Subcutaneous adipose tissue (tissue), 4 donors: ENCODE data around the gene FRMPD4. TPM values are rescaled to one million over a fixed set of nuclear protein-coding genes. Genes with fewer than 3 reads are reported as not detected.

Experiments
- CTCF ChIP-seq: fragments of 450-650 bp; IDR thresholded peaks from one replicate; pipeline ENCODE4 v1.5.1; 2016; ENCODE audit warnings: low read depth, mild to moderate bottlenecking, control low read depth, antibody characterized with exemption, moderate library complexity
- total RNA-seq, 4 donors: library from RNA; depleted of rRNA; stranded (reverse); fragments of >200 nt; gene quantifications; one replicate each; pipeline ENCODE4 v1.1.0, GENCODE V29; 2016

Gene FRMPD4
- total RNA-seq: under 1 TPM in 3 of 4 donors, not detected in 1; 0.17 to 0.44 (median 0.19) TPM

DNA sequence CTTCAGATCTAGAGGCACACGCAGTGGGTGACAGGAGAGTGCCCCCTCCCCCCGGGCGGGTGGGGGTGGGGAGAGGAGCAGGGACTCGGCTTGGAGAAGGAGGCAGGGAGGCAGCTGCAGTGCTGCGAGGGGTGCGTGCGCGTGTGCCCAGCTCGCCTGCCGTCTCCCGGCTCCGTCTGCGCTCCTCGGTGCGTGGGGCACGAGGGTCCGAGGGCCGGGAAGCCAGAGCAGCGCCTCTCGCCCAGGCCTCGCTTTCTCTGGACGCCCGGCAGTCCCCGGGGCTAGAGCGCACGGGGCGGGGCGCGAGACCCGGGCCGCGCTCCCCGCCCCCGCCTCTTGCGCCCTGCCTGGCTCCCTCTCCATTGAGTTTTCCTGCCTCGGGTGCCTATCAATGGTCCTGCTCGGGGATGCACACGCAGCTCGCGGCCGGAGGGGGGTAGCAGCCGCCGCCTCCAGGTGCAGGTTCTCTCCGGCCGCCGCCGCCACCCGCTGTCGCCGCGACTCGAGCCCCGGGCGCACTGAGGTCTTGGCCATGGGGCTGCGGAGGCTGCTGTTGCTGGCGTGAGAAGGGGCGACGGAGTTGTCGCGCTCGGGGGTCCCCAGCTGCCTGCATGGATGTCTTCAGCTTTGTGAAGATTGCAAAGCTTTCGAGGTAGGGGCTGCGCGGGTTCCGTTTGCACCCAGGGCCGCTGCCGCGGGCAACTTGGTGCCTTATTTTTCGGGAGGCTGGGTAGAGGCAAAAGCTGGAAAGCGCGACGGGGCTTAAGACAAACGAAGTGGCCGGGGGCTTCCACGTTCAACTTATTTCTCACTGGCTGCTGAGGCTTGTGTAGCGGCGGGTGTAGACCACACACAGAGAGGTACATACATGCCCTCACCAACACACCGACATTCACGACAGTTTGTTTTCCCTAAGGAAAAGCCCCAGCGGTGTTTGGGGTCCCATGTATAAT lies at the start of gene FRMPD4:
Gene FRMPD4 (plus strand): TSS at position 113 of the 953 bp plus-strand sequence. CDS start 499 bp downstream, at position 612.
- no peak for TF ChIP-seq CTCF

DNA sequence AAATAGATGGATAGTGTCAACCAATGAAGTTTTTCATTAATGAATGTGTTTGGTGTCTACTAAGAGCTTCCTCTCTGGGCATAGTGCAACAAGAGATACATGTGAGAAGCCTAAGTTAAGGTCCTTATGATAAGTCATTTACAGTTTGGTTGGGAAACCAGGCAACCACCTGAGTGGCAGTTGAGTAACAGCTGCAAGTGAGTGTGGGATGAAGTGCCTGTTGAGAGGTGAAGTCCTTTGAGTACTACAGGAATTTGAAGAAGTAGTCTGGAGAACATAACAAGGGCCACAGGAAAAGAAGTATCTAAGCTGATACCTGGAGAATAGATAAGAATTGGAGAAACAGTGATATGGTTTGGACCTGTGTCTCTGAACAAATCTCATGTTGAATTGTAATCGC lies 48.5 kb upstream of the FRMPD4 start:
- no peak for TF ChIP-seq CTCF

GRCh38 chrX:12113321-12113720 lies 25.0 kb upstream of the FRMPD4 start:
- no peak for TF ChIP-seq CTCF

DNA sequence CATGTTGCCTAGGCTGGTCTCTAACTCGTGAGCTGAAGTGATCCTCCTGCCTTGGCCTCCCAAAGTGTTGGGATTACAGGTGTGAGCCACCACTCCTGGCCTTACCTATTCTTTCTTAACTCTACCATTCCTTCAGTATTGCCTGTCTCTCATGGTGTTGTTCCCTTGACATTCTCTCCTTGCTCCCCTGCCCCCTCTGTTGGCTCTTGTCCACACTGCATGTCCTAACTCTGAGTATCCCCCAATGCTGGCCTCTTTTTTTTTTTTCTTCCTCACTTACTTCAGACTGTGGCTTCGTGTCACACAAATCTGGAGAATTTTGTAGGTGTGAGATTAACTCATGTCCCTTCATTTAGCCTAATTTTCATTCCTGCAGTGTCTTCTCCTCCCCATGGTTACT lies 22.9 kb upstream of the FRMPD4 start:
- TF ChIP-seq CTCF: no peak

DNA sequence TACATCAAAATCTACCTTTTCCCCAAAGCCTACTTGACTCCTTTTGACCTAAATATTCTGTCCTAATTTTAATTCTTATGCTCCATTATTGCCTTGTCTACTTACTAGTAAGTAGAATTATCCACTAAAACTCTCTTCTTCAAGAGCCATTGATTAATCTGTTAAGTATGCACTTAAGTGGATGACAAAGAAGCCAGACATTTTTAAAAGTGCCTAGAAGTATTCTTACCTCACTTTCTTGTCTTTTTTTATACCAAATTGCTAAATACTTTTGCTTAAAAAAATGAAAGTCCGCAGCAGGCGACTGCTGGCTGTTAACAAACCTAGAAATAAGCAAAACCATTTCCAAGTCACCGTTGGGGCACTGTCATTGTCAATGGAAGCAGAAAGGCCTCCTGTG lies 20.1 kb upstream of the FRMPD4 start:
- no peak for TF ChIP-seq CTCF

DNA sequence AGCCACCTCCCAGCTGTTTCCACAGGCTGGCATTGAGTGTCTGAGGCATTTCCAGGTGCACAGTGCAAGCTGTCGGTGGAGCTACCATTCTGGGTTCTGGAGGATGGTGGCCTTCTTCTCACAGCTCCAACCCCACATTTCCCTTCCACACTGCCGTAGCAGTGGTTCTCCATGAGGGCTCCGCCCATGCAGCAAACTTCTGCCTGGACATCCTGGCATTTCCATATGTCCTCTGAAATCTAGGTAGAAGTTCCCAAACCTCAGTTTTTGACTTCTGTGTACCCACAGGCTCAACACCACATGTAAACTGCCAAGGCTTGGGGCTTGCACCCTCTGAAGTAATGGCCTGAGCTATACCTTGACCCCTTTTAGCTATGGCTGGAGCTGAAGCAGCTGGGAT lies 10.3 kb upstream of the FRMPD4 start:
- TF ChIP-seq CTCF: no peak

DNA sequence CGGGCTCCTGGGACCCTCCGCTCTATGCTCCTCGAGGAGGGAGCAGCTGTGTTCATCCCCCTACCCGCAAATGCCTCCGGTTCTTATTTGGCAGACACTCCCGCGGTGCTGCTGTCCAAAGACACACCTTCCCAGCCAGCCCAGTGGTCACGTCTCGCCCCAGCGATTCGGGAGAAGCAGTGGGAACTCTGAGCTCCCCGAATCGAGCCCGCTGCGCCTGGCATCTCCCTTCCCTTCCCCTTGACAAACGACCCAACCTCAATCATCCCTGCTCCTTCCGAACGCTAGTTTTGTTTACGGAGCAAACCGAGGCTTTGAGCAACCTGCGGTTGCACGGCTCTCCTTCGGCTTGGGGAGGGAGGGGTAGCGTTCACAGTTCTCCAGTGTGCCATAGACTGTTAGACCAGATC lies 317 bp upstream of the FRMPD4 start:
- no peak for TF ChIP-seq CTCF
